Dermis lymphatic vessel endothelial cell (primary cell): ENCODE results near the gene ATP1A3. TPM values are rescaled to one million over a fixed set of nuclear protein-coding genes. Genes with fewer than 3 reads are reported as not detected.

Experiments
- total RNA-seq: library from RNA; depleted of rRNA; stranded (reverse); fragments of >200 nt; gene quantifications from 2 replicates; pipeline ENCODE4 v1.2.1, GENCODE V29; 2014

ATP1A3 gene
- not detected in 2 replicates for total RNA-seq

DNA sequence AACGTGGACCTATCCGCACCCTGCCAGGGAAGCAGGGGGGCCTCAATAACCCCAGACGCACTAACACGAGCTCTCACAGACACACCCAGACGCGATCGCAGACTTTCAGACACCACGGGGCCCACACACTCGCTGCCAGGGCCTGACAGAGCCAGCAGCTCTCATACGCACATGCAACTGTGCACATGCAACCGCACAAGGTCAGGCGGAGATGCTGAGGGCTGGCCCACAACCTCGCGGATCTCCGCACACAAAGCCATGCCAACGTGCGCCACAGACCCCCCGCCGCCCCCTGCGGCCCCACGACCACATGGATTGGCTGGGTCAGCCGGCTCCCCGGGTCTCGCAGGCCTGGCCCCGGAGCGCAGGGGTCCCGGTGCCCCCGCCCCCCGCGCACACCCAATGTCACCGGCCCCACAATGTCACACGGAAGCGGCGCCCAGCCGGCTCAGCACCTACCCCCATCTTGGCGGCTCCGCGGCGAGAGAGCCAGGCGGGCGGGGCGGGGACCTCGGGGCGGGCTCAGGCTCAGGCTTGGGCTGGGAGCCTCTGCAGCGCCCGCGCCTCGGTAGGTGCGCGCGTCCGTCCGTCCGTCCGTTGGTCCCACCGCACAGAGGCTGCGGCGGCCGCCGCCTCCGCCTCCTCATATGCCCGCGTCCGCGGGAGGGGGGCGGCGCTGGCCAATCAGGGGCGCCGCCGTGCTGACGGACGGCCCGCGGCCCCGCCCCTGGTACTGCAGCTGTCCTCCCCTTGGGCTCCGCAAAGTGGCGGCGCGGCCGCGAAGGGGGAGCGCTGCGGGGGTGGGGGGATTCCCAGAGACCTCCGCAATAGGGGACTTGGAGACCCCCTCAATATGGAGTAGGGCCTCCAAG lies at the start of gene ATP1A3:
Gene ATP1A3 (minus strand): TSS at position 619 of the 872 bp plus-strand sequence. CDS start 154 bp downstream, at position 465.

DNA sequence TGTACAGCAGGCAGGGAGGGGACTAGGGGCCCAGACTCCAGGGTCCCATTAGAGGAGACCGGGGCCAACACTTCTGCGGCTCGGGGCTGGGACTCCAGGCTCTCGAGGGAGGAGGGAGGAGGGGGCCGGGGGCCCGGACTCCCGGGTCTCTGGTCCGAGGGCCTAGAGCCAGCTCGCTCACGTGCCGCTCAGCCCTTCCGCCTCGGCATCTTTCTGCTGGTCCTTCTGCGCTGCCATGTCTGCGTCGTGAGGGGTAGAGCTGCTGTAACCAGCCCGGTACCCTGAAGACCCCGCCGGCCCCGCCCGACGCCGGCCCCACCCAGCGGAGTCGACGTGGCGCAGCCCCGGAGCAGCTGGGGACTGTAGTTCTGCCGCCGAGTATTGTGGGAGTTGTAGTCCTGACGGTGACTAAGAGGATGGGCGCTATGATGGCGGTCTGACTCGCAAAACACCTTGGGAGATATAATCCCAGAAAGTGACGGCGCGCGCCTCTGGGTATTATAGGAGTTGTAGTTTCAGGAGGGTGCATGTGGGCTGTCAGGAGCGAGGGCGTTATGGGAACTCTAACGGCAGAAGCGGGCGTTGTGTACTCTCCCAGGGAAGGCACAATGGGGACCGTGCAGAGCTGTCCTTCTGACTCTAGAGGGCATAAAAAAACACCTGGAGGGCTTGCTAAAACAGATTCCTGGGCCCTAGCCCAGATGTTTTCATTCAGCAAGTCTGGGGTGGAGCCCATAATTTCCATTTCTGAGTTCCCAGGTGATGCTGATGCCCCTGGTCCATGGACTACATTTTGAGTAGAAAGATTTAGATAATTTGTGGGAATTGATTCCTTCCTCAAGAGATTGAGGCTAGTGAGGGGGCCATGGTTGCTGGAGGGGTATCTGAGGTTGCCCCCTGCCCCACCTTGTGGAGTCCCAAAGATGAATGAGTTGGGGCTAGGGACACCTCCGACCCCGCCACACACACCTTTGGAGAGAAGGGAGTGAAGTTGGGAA lies 34.7 kb downstream of the ATP1A3 start, which contains the start of gene RABAC1:
Gene RABAC1 (minus strand): TSS at position 266 of the 998 bp plus-strand sequence. CDS start 29 bp downstream, at position 237.

DNA sequence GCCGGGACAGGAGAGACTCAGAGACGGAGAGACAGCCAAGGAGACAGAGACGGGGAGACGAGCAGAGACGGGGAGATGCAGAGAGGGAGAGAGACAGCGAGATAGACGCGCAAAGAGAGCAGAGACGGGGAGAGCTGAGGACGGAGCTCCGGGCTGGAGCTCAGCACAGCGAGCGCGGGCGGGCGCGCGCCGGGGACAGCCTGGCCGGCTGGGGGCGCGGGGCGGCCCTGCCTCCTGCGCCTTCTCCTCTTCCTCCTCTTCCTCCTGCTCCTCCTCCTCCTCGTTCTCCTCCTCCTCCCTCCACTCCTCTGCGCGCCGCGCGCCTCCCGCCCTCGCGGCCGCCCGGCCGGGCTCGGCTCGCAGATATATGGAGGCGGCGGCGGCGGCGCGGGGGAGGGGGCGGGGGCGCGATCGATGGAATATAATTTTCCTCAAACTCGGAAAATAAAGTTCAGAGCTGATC lies 65.8 kb downstream of the ATP1A3 start, which contains the start of gene ERFL:
Gene ERFL (minus strand): TSS at position 229 of the 463 bp plus-strand sequence. CDS start 15,530 bp downstream, outside the sequence.

Other genes with a start within 250 kb of the ATP1A3 start
- not detected in 2 replicates for gene CEACAM6, start 238.7 kb downstream of the ATP1A3 start, total RNA-seq
- gene CEACAM3, start 197.6 kb downstream of the ATP1A3 start, total RNA-seq: not detected in 2 replicates
- gene LYPD4, start 149.5 kb downstream of the ATP1A3 start, total RNA-seq: not detected in 2 replicates
- gene DMRTC2, start 149.2 kb downstream of the ATP1A3 start, total RNA-seq: not detected in 2 replicates
- gene RPS19, start 134.0 kb downstream of the ATP1A3 start, total RNA-seq: 493 and 1,059 TPM in 2 replicates
- gene CD79A, start 117.0 kb downstream of the ATP1A3 start, total RNA-seq: 0.09 and 0.11 TPM in 2 replicates
- gene ARHGEF1, start 111.0 kb downstream of the ATP1A3 start, total RNA-seq: 31.5 and 34.1 TPM in 2 replicates
- gene ERFL, start 65.8 kb downstream of the ATP1A3 start, total RNA-seq: not detected in 2 replicates
- gene RABAC1, start 34.9 kb downstream of the ATP1A3 start, total RNA-seq: 86.5 and 158 TPM in 2 replicates
- gene GRIK5, start 76.0 kb upstream of the ATP1A3 start, total RNA-seq: not detected in 2 replicates
- 8.2 and 9.7 TPM in 2 replicates for gene ZNF574, start 81.9 kb upstream of the ATP1A3 start, total RNA-seq
- gene POU2F2, start 138.2 kb upstream of the ATP1A3 start, total RNA-seq: 0.09 and 0.11 TPM in 2 replicates
- 20.6 and 22.2 TPM in 2 replicates for gene DEDD2, start 223.4 kb upstream of the ATP1A3 start, total RNA-seq
- gene ZNF526, start 226.1 kb upstream of the ATP1A3 start, total RNA-seq: 5.3 and 5.6 TPM in 2 replicates
- gene GSK3A, start 248.4 kb upstream of the ATP1A3 start, total RNA-seq: 9.6 and 10.2 TPM in 2 replicates